Right hindlimb (tissue), 1 donor: ENCODE data around the gene EEA1.

Source experiments
- DNase-seq: peaks from one replicate; pipeline ENCODE4 v3.0.0-alpha.2; 2018

EEA1 gene

GRCh38 chr12:92740411-92740810, 188.7 kb downstream of the EEA1 start:
- DNase-seq: no peak

- peak; percentile 35 for DNase-seq
These were observed 190.0 kb downstream of the EEA1 start for GRCh38 chr12:92739113-92739512.

- DNase-seq: no peak
These were observed 190.9 kb downstream of the EEA1 start for GRCh38 chr12:92737855-92738850.

GRCh38 chr12:92736605-92737004, 192.5 kb downstream of the EEA1 start:
- no peak for DNase-seq

- DNase-seq: peak; percentile 53
These were observed 193.9 kb downstream of the EEA1 start for GRCh38 chr12:92735131-92735721.

- DNase-seq: no peak
These were observed 195.4 kb downstream of the EEA1 start for GRCh38 chr12:92733661-92734060.

- DNase-seq: no peak
These were observed 195.9 kb downstream of the EEA1 start for GRCh38 chr12:92733181-92733580.

- DNase-seq: no peak
These were observed 196.4 kb downstream of the EEA1 start for GRCh38 chr12:92732716-92733115.

- no peak for DNase-seq
These were observed 196.9 kb downstream of the EEA1 start for GRCh38 chr12:92732216-92732615.

GRCh38 chr12:92730758-92731157, 198.3 kb downstream of the EEA1 start:
- no peak for DNase-seq

GRCh38 chr12:92729773-92730305, 199.3 kb downstream of the EEA1 start:
- DNase-seq: no peak

GRCh38 chr12:92726850-92727249, 202.2 kb downstream of the EEA1 start:
- no peak for DNase-seq

GRCh38 chr12:92722897-92723296, 206.2 kb downstream of the EEA1 start:
- no peak for DNase-seq

GRCh38 chr12:92721656-92722055, 207.4 kb downstream of the EEA1 start:
- no peak for DNase-seq

- DNase-seq: no peak
These were observed 208.0 kb downstream of the EEA1 start for GRCh38 chr12:92721130-92721529.
